Ishikawa (cell line): ENCODE measurements around the gene AIF1L.

Source experiments
- CEBPB ChIP-seq: IDR thresholded peaks from 2 replicates; pipeline ENCODE4 v1.6.1; 2012
- CREB1 ChIP-seq: IDR thresholded peaks from 2 replicates; pipeline ENCODE4 v1.6.1; 2012; ENCODE audit warnings: low read depth
- EGR1 ChIP-seq: IDR thresholded peaks from 2 replicates; pipeline ENCODE4 v1.6.1; 2012
- FOXM1 ChIP-seq: IDR thresholded peaks from 2 replicates; pipeline ENCODE4 v1.6.1; 2012; ENCODE audit warnings: low read depth, borderline replicate concordance
- NFIC ChIP-seq: IDR thresholded peaks from 2 replicates; pipeline ENCODE4 v1.6.1; 2012
- TAF1 ChIP-seq: IDR thresholded peaks from 2 replicates; pipeline ENCODE4 v1.6.1; 2012; ENCODE audit warnings: low read depth, mild to moderate bottlenecking
- TCF12 ChIP-seq: IDR thresholded peaks from 2 replicates; pipeline ENCODE4 v1.6.1; 2012; ENCODE audit warnings: low read depth
- YY1 ChIP-seq: IDR thresholded peaks from 2 replicates; pipeline ENCODE4 v1.6.1; 2012; ENCODE audit warnings: low read depth

Gene AIF1L

GRCh38 chr9:131169563-131170240 lies 73.4 kb downstream of the AIF1L start:
- TF ChIP-seq TCF12 (no peak), EGR1 (no peak), CREB1 (no peak), FOXM1 (no peak), NFIC (no peak), TAF1 (no peak), CEBPB (no peak), YY1 (no peak)
